Measurements from ENCODE around the gene NACC2. TPM values are rescaled to one million over a fixed set of nuclear protein-coding genes. Genes with fewer than 3 reads are reported as not detected.

Gene NACC2
- total RNA-seq, 6 experiments from 2014 or later, result 38.2 to 46.7 (median 40.2) TPM

DNA sequence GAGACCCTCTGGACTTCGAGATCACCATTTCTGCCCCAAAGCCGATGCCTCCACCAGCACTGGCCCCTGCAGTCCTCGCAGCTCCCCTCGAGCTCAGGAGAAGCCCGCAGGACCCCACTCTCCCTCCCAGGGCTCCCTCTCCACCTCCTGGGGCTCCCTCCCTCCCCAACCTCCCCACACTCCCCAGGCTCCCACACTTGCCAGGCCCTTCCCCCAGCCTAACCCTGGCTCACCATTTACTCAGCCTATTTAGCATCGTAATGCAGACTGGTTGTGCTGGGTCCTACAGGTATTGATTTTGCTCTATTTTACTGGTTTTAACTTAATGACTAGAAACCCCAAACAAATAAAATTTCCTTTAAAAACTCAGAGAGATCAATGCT lies 47.3 kb upstream of the NACC2 start:
- no peaks in the 10 kb centered on the region for H3K9me3 Mint-ChIP-seq
- no peak overlapping the region for H3K27ac Mint-ChIP-seq
- no peak overlapping the region for H3K4me3 Mint-ChIP-seq
- peaks cover 29% of the 10 kb centered on the region for H3K27me3 Mint-ChIP-seq (ENCODE audit: insufficient read depth)
- no peaks in the 10 kb centered on the region for H3K36me3 Mint-ChIP-seq (ENCODE audit: low read depth)
- TF ChIP-seq, protein P1, sequence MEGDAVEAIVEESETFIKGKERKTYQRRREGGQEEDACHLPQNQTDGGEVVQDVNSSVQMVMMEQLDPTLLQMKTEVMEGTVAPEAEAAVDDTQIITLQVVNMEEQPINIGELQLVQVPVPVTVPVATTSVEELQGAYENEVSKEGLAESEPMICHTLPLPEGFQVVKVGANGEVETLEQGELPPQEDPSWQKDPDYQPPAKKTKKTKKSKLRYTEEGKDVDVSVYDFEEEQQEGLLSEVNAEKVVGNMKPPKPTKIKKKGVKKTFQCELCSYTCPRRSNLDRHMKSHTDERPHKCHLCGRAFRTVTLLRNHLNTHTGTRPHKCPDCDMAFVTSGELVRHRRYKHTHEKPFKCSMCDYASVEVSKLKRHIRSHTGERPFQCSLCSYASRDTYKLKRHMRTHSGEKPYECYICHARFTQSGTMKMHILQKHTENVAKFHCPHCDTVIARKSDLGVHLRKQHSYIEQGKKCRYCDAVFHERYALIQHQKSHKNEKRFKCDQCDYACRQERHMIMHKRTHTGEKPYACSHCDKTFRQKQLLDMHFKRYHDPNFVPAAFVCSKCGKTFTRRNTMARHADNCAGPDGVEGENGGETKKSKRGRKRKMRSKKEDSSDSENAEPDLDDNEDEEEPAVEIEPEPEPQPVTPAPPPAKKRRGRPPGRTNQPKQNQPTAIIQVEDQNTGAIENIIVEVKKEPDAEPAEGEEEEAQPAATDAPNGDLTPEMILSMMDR (IDR thresholded peaks at IDR 0.05), result no peak
- no peaks in the 10 kb centered on the region for H3K4me1 Mint-ChIP-seq (ENCODE audit: low read depth)
- no peak for DNase-seq

DNA sequence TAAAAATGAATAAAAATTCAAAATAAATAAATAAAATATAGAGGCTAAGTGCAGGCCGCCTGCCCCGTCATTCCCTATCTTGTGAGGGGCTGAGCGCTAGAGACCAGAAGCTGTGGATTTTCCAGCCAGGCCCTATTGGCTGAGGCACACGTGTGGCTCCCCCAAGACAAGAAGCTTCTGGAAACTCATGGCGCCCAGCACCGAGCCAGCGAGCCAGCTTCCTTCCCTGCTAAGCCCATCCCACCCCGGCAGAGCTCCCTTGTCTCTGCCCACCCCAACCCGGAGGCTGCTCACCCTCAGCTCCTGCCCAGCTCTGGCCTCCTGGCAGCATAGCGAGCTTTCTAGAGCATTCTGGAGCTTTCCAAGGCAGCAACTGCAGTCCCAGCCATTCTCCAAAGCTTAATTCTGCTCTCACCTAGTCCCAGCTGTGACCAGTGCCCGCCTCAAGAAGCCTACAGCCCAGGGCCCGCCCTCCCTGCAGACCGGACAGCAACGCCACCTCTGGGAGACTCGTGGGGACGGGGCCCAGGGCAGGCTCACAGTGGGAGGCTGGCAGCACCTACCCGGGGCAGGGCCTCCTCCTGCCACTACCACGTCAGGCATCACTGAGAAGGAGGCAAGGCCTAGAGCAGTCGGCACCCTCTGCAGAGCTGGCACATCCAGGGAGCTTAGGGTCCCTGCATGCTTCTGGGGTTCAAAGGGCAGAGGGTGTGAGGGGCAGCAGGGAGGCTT lies 46.8 kb upstream of the NACC2 start:
- Mint-ChIP-seq H3K4me3 (no peak overlapping the region), H3K27me3 (ENCODE audit: insufficient read depth) (peaks cover 32% of the 10 kb centered on the region), H3K9me3 (no peaks in the 10 kb centered on the region), H3K4me1 (ENCODE audit: low read depth) (no peaks in the 10 kb centered on the region), H3K27ac (no peak overlapping the region), H3K36me3 (ENCODE audit: low read depth) (no peaks in the 10 kb centered on the region)
- TF ChIP-seq, protein P1 (IDR thresholded peaks at IDR 0.05), result no peak
- DNase-seq, result no peak

GRCh38 chr9:136140966-136141365 lies 45.9 kb upstream of the NACC2 start:
- H3K27me3 Mint-ChIP-seq (ENCODE audit: insufficient read depth), result peaks cover 27% of the 10 kb centered on the region
- no peak overlapping the region for H3K4me3 Mint-ChIP-seq
- no peaks in the 10 kb centered on the region for H3K36me3 Mint-ChIP-seq (ENCODE audit: low read depth)
- no peak for DNase-seq
- no peaks in the 10 kb centered on the region for H3K9me3 Mint-ChIP-seq
- TF ChIP-seq, protein P1 (IDR thresholded peaks at IDR 0.05), result no peak
- no peak overlapping the region for H3K27ac Mint-ChIP-seq
- no peaks in the 10 kb centered on the region for H3K4me1 Mint-ChIP-seq (ENCODE audit: low read depth)

- no peaks in the 10 kb centered on the region for H3K36me3 Mint-ChIP-seq (ENCODE audit: low read depth)
- TF ChIP-seq, protein P1 (IDR thresholded peaks at IDR 0.05), result no peak
- no peak overlapping the region for H3K4me3 Mint-ChIP-seq
- H3K27me3 Mint-ChIP-seq (ENCODE audit: insufficient read depth), result peaks cover 28% of the 10 kb centered on the region
- no peak for DNase-seq
- H3K4me1 Mint-ChIP-seq (ENCODE audit: low read depth), result no peaks in the 10 kb centered on the region
- H3K27ac Mint-ChIP-seq, result no peak overlapping the region
- no peaks in the 10 kb centered on the region for H3K9me3 Mint-ChIP-seq
Observed at GRCh38 chr9:136140046-136140445, 45.0 kb upstream of the NACC2 start.

DNA sequence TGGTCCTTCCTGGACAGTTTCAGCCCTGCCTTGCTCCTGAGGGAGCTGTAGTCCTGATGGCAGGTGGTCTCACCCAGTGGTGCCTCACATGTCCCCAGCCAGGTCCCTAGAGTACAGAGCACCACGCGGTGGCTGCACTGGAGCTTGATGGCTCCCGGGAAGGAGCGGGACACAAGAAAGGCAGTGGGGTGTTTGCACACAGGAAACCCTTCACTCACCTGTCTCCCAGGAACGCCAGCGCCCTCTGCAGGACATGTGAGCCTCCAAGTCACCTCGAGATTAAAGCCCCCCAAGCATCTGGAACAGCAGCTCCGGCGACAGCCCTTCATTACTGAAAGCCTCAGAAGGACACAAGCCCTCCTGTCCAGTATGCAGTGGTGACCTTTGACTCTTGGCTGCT lies 43.5 kb upstream of the NACC2 start:
- DNase-seq, result no peak
- TF ChIP-seq, protein P1 (IDR thresholded peaks at IDR 0.05), result peak; percentile 67

More for the DNA sequence above, 43.5 kb upstream of the NACC2 start:
- no peaks in the 10 kb centered on the region for H3K36me3 Mint-ChIP-seq (ENCODE audit: low read depth)
- no peak overlapping the region for H3K4me3 Mint-ChIP-seq
- H3K27ac Mint-ChIP-seq, result no peak overlapping the region
- peaks cover 36% of the 10 kb centered on the region for H3K27me3 Mint-ChIP-seq (ENCODE audit: insufficient read depth)
- no peaks in the 10 kb centered on the region for H3K9me3 Mint-ChIP-seq
- no peaks in the 10 kb centered on the region for H3K4me1 Mint-ChIP-seq (ENCODE audit: low read depth)

Measured in HFFc6 (cell line).